NCI-H2029 treated with DMSO at 0.1 percent for 48 hours (cell line): ENCODE measurements around the gene WDR48.

ENCODE experiments used
- DNase-seq: peaks from one replicate; lab custom pipeline; 2025; lab: John Stamatoyannopoulos, UW

The WDR48 gene

GRCh38 chr3:39140341-39140971, 88.6 kb downstream of the WDR48 start:
- no peak for DNase-seq

DNA sequence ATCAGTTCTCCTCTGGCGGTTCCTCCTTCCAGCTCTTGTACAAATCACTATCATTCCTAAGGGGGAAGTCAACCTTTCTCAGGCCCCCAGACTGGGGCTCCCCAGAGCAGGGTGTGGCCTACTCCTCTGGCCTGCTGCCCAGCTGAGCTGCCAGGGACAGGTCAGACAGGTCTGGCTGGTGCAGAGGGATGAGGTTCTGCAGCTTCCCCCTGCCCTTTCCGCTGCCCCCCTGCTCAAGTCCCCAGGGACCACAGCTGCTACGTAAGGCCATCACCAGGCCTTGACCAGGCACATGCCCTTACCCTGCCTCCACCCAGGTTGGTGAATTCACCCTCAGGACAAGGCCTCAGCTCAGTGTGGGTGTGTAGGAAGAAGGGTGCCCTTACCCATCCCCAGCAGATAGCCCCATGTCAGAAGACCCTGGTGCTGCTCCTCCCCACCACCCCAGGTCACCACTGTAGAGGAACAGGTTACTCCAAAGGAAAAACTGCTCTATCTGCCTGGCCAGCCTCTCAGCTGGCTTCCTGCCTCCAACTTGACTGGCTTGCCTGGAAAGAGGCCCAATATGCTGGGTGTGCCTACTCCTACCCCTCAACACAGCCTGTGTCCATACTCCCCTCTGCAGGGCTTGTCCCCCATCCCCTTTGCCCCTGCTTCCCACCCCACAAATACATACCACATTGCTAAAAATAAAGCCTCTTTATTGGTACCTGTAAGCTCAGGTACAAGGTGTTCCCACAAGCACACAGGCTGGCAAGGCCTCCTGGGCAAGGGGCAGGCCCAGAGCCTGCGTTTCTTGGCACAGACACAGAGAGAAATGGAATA, 89.6 kb downstream of the WDR48 start:
- peak; percentile 71 for DNase-seq

DNA sequence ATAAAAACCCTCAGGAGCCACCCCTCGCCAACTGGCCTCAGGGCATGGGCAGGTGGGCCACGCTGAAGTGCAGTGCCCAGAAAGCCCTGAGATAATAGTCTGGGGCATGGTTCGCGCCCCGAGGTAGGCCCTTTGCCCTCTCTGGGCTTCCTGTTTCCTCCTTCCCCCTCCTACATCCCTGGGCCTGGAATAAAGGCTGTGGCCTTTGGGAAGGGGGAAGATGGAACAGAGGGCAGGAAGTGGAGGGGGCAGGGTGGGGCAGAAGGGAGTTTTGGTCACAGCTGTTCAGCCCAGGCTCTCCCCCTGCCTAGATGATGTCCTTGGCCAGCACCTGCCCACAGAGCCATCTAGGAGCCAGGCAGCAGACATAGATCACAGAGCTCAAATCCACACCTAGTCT, 90.3 kb downstream of the WDR48 start:
- peak; percentile 71 for DNase-seq

- DNase-seq: no peak
Measured at GRCh38 chr3:39143051-39143885, 91.5 kb downstream of the WDR48 start.

GRCh38 chr3:39144095-39144747, 92.4 kb downstream of the WDR48 start:
- peak; percentile 73 for DNase-seq

DNA sequence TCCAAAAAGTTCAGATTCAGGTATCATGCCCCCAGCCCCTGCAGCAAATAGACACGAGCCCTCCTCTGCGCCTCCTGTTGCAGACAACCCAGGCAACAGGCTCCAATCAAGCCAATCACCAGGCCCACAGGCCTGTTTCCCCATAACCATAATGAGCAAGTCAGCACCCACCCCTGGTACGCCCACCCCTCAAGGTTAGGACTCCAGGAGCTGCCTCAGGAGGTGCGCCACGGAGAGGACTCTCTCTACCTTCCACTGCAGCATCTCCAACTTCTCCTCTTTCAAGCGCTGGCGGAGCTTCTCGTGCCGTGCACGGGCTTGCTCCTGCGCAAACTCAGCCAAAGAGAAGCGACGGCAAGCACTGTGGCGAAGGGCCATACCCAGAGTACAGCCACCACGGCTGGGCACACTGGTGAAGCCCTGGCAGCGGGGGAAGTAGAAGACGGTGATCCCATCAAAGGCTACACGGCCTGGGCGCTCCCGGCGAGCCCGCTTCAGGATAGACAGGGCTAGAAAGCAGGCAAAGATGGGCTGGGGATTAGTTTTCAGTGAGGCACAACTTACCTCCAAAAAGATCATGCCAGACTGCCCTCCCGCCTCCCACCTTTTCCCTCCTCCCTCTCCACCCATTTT, 93.0 kb downstream of the WDR48 start:
- DNase-seq: no peak

DNA sequence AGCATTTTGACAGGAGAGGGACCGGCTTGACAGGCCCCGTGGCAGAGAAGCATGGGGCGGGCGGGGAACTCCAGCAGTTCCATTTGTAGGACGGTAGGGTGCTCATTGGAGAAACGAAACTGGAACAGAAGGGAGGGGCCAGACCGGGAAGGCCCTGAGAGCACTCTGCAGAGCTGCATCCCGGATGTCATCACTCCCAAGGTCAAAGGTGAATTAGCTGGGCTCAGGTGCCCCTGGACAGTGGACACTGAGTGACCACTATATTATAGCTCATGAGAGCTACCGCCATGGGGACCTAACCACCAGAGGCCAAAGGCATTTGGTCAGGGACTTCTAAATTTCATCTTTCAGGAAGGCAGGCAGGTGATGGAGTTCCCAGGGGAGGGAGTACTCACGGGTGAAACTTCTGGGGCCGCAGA, 94.3 kb downstream of the WDR48 start:
- no peak for DNase-seq
